Transverse colon (tissue), 4 donors: ENCODE results near the gene TACC2. TPM values are rescaled to one million over a fixed set of nuclear protein-coding genes. Genes with fewer than 3 reads are reported as not detected.

Experiments
- DNase-seq: peaks from one replicate; pipeline ENCODE4 v3.0.0-alpha.2; 2019
- H3K27ac ChIP-seq, 4 donors: fragments of 200-600 bp; sonication (generic); 2 replicates each; pipeline ENCODE4 v1.5.1; 2016 to 2018; ENCODE audit warnings: inconsistent platforms in 4 of 4
- H3K27me3 ChIP-seq: fragments of 200-600 bp; sonication (generic); 2 replicates; pipeline ENCODE4 v1.5.1; 2017; ENCODE audit warnings: inconsistent platforms
- H3K36me3 ChIP-seq, 4 donors: fragments of 200-600 bp; sonication (generic); 2 replicates each; pipeline ENCODE4 v1.5.1; 2017 to 2019; ENCODE audit warnings: inconsistent platforms in 4 of 4
- H3K4me1 ChIP-seq, 4 donors: fragments of 200-600 bp; sonication (generic); 2 replicates each; pipeline ENCODE4 v1.5.1; 2017 to 2020; ENCODE audit warnings: inconsistent platforms in 4 of 4
- H3K4me3 ChIP-seq, 4 donors: fragments of 200-600 bp; sonication (generic); 1 replicate in 1 of 4; 2 replicates in 3 of 4; pipeline versions ENCODE4 v1.5.1 to v1.6.1; 2017 to 2019; ENCODE audit warnings: inconsistent platforms in 4 of 4
- H3K9me3 ChIP-seq, 2 donors: fragments of 200-600 bp; sonication (generic); 2 replicates each; pipeline ENCODE4 v1.5.1; 2017 to 2019; ENCODE audit warnings: inconsistent platforms in 2 of 2
- EP300 ChIP-seq: sonication (generic); formaldehyde crosslinking; IDR thresholded peaks from one replicate; pipeline ENCODE4 v1.6.1; 2017; ENCODE audit warnings: antibody characterized with exemption, low read depth
- POLR2A ChIP-seq: fragments of 450-650 bp; IDR thresholded peaks from one replicate; pipeline ENCODE4 v1.6.1; 2016; ENCODE audit warnings: antibody characterized with exemption, mild to moderate bottlenecking, moderate library complexity
- POLR2AphosphoS5 ChIP-seq, 3 donors: sonication (generic); formaldehyde crosslinking; IDR thresholded peaks; one replicate each; pipeline ENCODE4 v1.6.1; 2016; ENCODE audit warnings: antibody characterized with exemption in 3 of 3
- WGBS, 2 donors: methylation state at CpG; one replicate each; pipeline ENCODE4 v1.1.5; 2018; ENCODE audit warnings: low coverage in 1 of 2; 5-methylcytosine and 5-hydroxymethylcytosine counted together
- in situ Hi-C, 4 donors: fragments of 200-750 bp; cut with MboI; loops; one replicate each; pipeline versions ENCODE4 v1.15.0 to v1.15.1; 2017; ENCODE audit warnings: low sequenced_read_pairs in 3 of 4, low pct_ligation_motif_present in 1 of 4, low pct_unique_long_range_greater_than_20kb in 1 of 4
- intact Hi-C: fragments of 100-400 bp; cut with DNase I; formaldehyde crosslinking; loops from one replicate; pipeline ENCODE4 v1.15.1; 2023; ENCODE audit warnings: low total_unique reads
- total RNA-seq, 4 donors: library from RNA; depleted of rRNA; stranded (reverse); fragments of >200 nt; gene quantifications; one replicate each; pipeline ENCODE4 v1.1.0, GENCODE V29; 2016
- TF ChIP-seq, protein P1 (sequence below), 5 experiments: fragments of 200-600 bp in 3 of 5; fragments of 450-650 bp in 2 of 5; sonication (generic) in 3 of 5; IDR thresholded peaks; 1 replicate in 2 of 5; 2 replicates in 3 of 5; pipeline ENCODE4 v1.5.1; 2016 to 2017; ENCODE audit warnings: antibody characterized with exemption in 5 of 5, inconsistent platforms in 3 of 5, mild to moderate bottlenecking in 2 of 5, moderate library complexity in 1 of 5

TACC2 gene
- total RNA-seq, 4 donors from 2014 or later = 65.9 to 178 (median 101) TPM

DNA sequence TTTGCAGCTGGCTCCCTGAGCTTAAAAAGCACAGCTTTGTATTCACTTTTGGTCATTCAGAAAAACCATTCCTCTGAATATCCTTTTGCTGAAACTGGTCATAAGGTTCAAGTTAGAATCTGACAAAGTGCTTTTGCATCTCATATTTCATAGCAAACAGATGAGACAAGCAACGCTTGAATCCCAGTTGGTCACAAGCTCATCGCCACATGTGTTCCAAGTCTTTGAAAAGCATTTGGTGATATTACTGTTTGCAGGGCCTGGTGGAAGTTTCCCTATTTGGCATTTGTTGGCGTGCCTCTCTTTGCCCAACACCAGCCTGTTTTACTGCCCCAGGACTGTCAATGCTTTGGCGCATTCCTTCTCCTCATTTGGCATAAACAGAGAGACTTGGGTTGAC lies 10.3 kb downstream of the TACC2 start:
- Histone ChIP-seq H3K4me1 (peaks cover 6 to 21% (median 17%) of the 10 kb centered on the region in 4 donors), H3K27me3 (no peaks in the 10 kb centered on the region), H3K27ac (peak overlapping the region in 3 of 4 donors; percentile 27 to 84 (median 54)), H3K4me3 (no peak overlapping the region), H3K9me3 (peaks cover 6 to 7% of the 10 kb centered on the region in 2 donors), H3K36me3 (no peaks in the 10 kb centered on the region)
- TF ChIP-seq POLR2AphosphoS5 (IDR thresholded peaks at IDR 0.05) (no peak), POLR2A (no peak), EP300 (no peak)
- TF ChIP-seq, protein P1, sequence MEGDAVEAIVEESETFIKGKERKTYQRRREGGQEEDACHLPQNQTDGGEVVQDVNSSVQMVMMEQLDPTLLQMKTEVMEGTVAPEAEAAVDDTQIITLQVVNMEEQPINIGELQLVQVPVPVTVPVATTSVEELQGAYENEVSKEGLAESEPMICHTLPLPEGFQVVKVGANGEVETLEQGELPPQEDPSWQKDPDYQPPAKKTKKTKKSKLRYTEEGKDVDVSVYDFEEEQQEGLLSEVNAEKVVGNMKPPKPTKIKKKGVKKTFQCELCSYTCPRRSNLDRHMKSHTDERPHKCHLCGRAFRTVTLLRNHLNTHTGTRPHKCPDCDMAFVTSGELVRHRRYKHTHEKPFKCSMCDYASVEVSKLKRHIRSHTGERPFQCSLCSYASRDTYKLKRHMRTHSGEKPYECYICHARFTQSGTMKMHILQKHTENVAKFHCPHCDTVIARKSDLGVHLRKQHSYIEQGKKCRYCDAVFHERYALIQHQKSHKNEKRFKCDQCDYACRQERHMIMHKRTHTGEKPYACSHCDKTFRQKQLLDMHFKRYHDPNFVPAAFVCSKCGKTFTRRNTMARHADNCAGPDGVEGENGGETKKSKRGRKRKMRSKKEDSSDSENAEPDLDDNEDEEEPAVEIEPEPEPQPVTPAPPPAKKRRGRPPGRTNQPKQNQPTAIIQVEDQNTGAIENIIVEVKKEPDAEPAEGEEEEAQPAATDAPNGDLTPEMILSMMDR (IDR thresholded peaks at IDR 0.05) = no peak
- 95% methylated on average over 4 of the region's 4 CpGs for WGBS, 2 donors
- in situ Hi-C loops = no loop called here
- intact Hi-C loops = loop anchor here (10.0 kb wide), 1 partner anchor 74 kb away; the partner anchor contains the start of gene ATE1
- DNase-seq = no peak

DNA sequence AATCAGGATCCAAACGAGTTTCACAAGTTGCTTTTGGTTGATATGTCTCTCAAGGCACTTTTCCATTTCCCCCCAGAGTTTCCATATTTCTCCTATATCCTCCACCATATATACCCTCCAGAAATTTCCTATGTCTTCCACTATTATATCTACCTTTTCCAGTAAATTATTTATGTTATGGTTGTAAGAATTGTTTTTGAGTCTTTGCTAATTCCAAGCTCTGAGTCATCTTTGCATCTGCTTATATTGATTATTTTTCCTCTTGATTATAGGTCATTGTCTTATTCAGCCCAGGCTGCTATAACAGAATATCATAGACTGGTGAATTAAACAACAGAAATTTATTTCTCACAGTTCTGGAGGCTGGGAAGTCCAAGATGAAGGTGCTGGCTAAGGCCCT lies 12.7 kb downstream of the TACC2 start:
- no peaks in the 10 kb centered on the region for H3K4me1 ChIP-seq
- in situ Hi-C loops (no loop called here), intact Hi-C loops (no loop called here)
- TF ChIP-seq, protein P1 (IDR thresholded peaks at IDR 0.05) = no peak
- TF ChIP-seq POLR2AphosphoS5 (IDR thresholded peaks at IDR 0.05) (no peak), POLR2A (no peak), EP300 (no peak)
- no peak for DNase-seq
- H3K36me3 ChIP-seq = no peaks in the 10 kb centered on the region
- 57 to 65% methylated on average over 1 of the region's 1 CpG for WGBS, 2 donors
- no peaks in the 10 kb centered on the region for H3K27me3 ChIP-seq
- no peak overlapping the region for H3K27ac ChIP-seq
- peaks cover 6 to 7% of the 10 kb centered on the region in 2 donors for H3K9me3 ChIP-seq
- no peak overlapping the region for H3K4me3 ChIP-seq

DNA sequence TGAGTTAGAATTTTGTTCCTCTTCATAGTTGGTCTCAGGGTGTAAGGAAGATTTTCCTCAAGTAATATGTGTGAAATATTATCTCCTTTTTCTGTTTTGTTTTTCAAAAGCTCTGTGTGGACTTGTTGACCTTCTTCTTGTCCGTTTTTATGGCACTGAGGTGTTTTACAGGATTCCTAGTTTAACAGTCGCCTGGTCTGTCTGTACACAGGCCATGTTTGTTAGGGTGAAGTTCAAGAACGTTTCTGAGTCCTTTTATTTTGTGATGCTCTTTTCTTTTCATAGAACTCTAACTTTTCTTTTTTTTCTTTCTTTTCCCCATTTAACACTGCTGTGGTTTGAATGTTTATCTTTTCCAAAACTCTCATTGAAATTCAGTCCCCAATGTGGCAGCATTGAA lies 18.5 kb downstream of the TACC2 start:
- in situ Hi-C loops = no loop called here
- DNase-seq = no peak
- intact Hi-C loops = no loop called here

DNA sequence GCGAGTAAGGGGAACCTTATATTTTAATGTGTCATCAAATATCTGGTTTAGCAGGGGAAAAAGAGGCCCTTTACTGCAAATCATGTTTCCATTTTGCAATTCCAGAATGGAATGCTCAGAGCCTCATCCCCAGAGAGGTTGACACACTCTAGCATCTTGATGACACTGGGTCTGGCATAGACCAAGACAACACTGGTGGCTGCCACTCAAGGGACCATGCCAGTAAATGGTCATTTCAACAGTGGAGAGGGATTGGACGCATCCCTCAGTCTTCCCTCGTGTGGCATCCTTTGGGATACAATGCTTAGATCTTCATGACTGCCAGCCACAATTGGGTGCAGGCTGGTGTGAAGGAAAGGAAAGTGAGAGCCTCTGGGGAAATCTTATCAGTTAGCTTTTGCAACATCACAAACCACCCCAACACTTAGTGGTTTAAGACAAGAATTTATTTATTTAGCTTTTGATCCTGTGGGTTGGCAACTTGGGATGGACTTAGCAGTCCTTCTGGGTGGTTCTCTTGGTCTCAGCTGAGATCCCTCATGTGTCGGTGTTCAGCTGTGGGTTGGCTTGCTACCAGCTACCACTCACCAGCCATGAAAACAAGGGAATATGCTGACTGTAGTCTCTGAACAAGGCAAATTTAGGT lies 21.6 kb downstream of the TACC2 start:
- intact Hi-C loops (no loop called here), in situ Hi-C loops (no loop called here)
- no peaks in the 10 kb centered on the region for H3K9me3 ChIP-seq
- H3K4me3 ChIP-seq = no peak overlapping the region
- peaks cover 0 to 22% (median 14%) of the 10 kb centered on the region in 4 donors for H3K4me1 ChIP-seq
- WGBS, 2 donors = 75 to 86% methylated on average over 1 to 4 of the region's 4 CpGs
- TF ChIP-seq EP300 = no peak
- no peak for TF ChIP-seq POLR2A
- TF ChIP-seq, protein P1 (IDR thresholded peaks at IDR 0.05) = no peak
- TF ChIP-seq POLR2AphosphoS5 (IDR thresholded peaks at IDR 0.05) = no peak
- DNase-seq = no peak
- no peak overlapping the region for H3K27ac ChIP-seq
- H3K36me3 ChIP-seq = no peaks in the 10 kb centered on the region
- H3K27me3 ChIP-seq = no peaks in the 10 kb centered on the region

More for the DNA sequence above, 18.5 kb downstream of the TACC2 start:
- H3K27ac ChIP-seq = peak overlapping the region in 1 of 4 donors; percentile 38
- H3K4me1 ChIP-seq = peaks cover 0 to 10% (median 4%) of the 10 kb centered on the region in 4 donors
- no peaks in the 10 kb centered on the region for H3K27me3 ChIP-seq
- H3K9me3 ChIP-seq = peaks cover 0 to under 1% of the 10 kb centered on the region in 2 donors
- H3K4me3 ChIP-seq = no peak overlapping the region
- 32 to 44% methylated on average over 3 of the region's 3 CpGs for WGBS, 2 donors
- H3K36me3 ChIP-seq = no peaks in the 10 kb centered on the region
- no peak for TF ChIP-seq EP300
- no peak for TF ChIP-seq POLR2AphosphoS5 (IDR thresholded peaks at IDR 0.05)
- TF ChIP-seq, protein P1 (IDR thresholded peaks at IDR 0.05) = no peak
- TF ChIP-seq POLR2A = no peak
